Measurements from ENCODE around the gene MIF. TPM values are rescaled to one million over a fixed set of nuclear protein-coding genes. Genes with fewer than 3 reads are reported as not detected.
A peak's percentile ranks its signal among the peaks of the same experiment; 100 is the strongest.

The MIF gene
- total RNA-seq, 1 experiment from 2014 or later, result 1,068 TPM

DNA sequence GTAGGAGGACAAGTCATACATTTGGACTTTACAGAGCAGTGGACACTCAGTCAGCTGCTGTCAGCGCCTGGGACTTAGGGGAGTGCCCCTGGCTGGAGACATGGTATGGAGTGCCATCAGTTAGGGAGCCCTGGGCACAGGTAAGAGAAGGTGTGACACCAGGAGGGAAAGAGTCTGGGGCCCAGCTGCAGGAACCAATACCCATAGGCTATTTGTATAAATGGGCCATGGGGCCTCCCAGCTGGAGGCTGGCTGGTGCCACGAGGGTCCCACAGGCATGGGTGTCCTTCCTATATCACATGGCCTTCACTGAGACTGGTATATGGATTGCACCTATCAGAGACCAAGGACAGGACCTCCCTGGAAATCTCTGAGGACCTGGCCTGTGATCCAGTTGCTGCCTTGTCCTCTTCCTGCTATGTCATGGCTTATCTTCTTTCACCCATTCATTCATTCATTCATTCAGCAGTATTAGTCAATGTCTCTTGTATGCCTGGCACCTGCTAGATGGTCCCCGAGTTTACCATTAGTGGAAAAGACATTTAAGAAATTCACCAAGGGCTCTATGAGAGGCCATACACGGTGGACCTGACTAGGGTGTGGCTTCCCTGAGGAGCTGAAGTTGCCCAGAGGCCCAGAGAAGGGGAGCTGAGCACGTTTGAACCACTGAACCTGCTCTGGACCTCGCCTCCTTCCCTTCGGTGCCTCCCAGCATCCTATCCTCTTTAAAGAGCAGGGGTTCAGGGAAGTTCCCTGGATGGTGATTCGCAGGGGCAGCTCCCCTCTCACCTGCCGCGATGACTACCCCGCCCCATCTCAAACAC, 850 bp upstream of the MIF start:
- H3K4me3 Mint-ChIP-seq, result peak overlapping the region; percentile 94
- Histone ChIP-seq H3K27me3 (ENCODE audit: insufficient read depth, low read length) (no peaks in the 10 kb centered on the region; the same call in 1 of the 2 replicates), H3K79me1 (ENCODE audit: insufficient read depth, low read depth, low read length, poor library complexity, severe bottlenecking) (peaks cover 6% of the 10 kb centered on the region), H2BK120ac (ENCODE audit: low read depth, low read length, poor library complexity, severe bottlenecking) (no peak overlapping the region), H4K5ac (ENCODE audit: insufficient read length, low read depth, low read length) (no peak overlapping the region), H3K14ac (ENCODE audit: insufficient read depth, low read length) (peak overlapping the region; percentile 41; the same call in 1 of the 2 replicates), H4K20me1 (ENCODE audit: control insufficient read depth, insufficient read depth, insufficient read length) (no peaks in the 10 kb centered on the region), H3K9ac (ENCODE audit: extremely low read depth, insufficient read length, low read length) (peak overlapping the region; percentile 1), H3K23ac (ENCODE audit: insufficient read length, low read depth, low read length) (no peak overlapping the region), H3K23me2 (ENCODE audit: insufficient read length, low read depth, low read length, poor library complexity, severe bottlenecking) (peaks cover 8% of the 10 kb centered on the region), H3K4ac (ENCODE audit: low read depth, low read length) (no peak overlapping the region), H3K56ac (ENCODE audit: insufficient read length, low read depth, low read length) (no peak overlapping the region), H3K4me1 (ENCODE audit: insufficient read depth, low read length) (peaks cover 3% of the 10 kb centered on the region; the same call in 1 of the 2 replicates), H3K18ac (ENCODE audit: insufficient read length, low read depth, low read length) (peak overlapping the region; percentile 18), H3K79me2 (ENCODE audit: insufficient read depth, low read length) (no peaks in the 10 kb centered on the region), H2AK5ac (ENCODE audit: insufficient read length, low read length) (no peak overlapping the region), H2BK15ac (ENCODE audit: low read depth, low read length) (no peak overlapping the region), H2AFZ (ENCODE audit: low read length) (no peak overlapping the region), H4K8ac (replicated peaks; ENCODE audit: insufficient read length, low read depth, low read length) (no peak overlapping the region), H3K9me3 (ENCODE audit: control insufficient read depth, low read depth, low read length) (no peaks in the 10 kb centered on the region), H2BK5ac (ENCODE audit: insufficient read length, low read length) (no peak overlapping the region), H3K4me2 (ENCODE audit: insufficient read depth, insufficient read length, low read length) (peak overlapping the region; percentile 75), H3K27ac (ENCODE audit: insufficient read length, low read depth, low read length) (peak overlapping the region; percentile 16), H2BK20ac (ENCODE audit: low read depth, low read length, poor library complexity, severe bottlenecking) (no peak overlapping the region), H2BK12ac (ENCODE audit: insufficient read length, low read depth, low read length) (no peak overlapping the region), H4K91ac (ENCODE audit: insufficient read length, low read depth, low read length) (no peak overlapping the region), H3T11ph (ENCODE audit: low read length) (no peak overlapping the region)
- no CpG with 5 or more reads among the region's 11 CpGs for WGBS (ENCODE audit: extremely low coverage, insufficient read length, low lambda C conversion rate)
- peak overlapping the region; percentile 89 to 97 (median 97) for H3K27ac Mint-ChIP-seq
- H3K4me1 Mint-ChIP-seq, result peaks cover 42 to 55% of the 10 kb centered on the region in 2 experiments
- TF ChIP-seq, protein P1, sequence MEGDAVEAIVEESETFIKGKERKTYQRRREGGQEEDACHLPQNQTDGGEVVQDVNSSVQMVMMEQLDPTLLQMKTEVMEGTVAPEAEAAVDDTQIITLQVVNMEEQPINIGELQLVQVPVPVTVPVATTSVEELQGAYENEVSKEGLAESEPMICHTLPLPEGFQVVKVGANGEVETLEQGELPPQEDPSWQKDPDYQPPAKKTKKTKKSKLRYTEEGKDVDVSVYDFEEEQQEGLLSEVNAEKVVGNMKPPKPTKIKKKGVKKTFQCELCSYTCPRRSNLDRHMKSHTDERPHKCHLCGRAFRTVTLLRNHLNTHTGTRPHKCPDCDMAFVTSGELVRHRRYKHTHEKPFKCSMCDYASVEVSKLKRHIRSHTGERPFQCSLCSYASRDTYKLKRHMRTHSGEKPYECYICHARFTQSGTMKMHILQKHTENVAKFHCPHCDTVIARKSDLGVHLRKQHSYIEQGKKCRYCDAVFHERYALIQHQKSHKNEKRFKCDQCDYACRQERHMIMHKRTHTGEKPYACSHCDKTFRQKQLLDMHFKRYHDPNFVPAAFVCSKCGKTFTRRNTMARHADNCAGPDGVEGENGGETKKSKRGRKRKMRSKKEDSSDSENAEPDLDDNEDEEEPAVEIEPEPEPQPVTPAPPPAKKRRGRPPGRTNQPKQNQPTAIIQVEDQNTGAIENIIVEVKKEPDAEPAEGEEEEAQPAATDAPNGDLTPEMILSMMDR (conservative IDR thresholded peaks at IDR 0.05), result no peak
- peaks cover 34 to 41% (median 35%) of the 10 kb centered on the region in 3 experiments for H3K36me3 Mint-ChIP-seq (ENCODE audit: insufficient read depth in 1 of 3, low read depth in 3 of 3)
- peaks cover 20% of the 10 kb centered on the region for H3K27me3 Mint-ChIP-seq (ENCODE audit: low read depth)
- no peak for DNase-seq
- H3K9me3 Mint-ChIP-seq, result peaks cover 14 to 18% of the 10 kb centered on the region in 2 experiments
